Glutamatergic neuron (in vitro differentiated cells): Measurements from ENCODE around the gene CCNY. TPM values are rescaled to one million over a fixed set of nuclear protein-coding genes. Genes with fewer than 3 reads are reported as not detected.

Experiments used
- DNase-seq: peaks from one replicate; pipeline ENCODE4 v3.0.0; 2022
- H3K27ac Mint-ChIP-seq: one replicate; pipeline ENCODE4 v1.8.0; 2020; ENCODE audit warnings: mild to moderate bottlenecking, mixed read lengths, inconsistent platforms; ENCODE audit not compliant: unreplicated experiment
- H3K27me3 Mint-ChIP-seq: one replicate; pipeline ENCODE4 v1.8.0; 2020; ENCODE audit warnings: mild to moderate bottlenecking, moderate library complexity, mixed read lengths, inconsistent platforms; ENCODE audit not compliant: unreplicated experiment
- H3K36me3 Mint-ChIP-seq: one replicate; pipeline ENCODE4 v1.8.0; 2020; ENCODE audit warnings: mild to moderate bottlenecking, mixed read lengths, inconsistent platforms; ENCODE audit not compliant: unreplicated experiment
- H3K4me1 Mint-ChIP-seq: one replicate; pipeline ENCODE4 v1.8.0; 2020; ENCODE audit warnings: mild to moderate bottlenecking, low read depth, mixed read lengths, inconsistent platforms; ENCODE audit not compliant: unreplicated experiment
- H3K4me3 Mint-ChIP-seq: one replicate; pipeline ENCODE4 v1.8.0; 2020; ENCODE audit warnings: mild to moderate bottlenecking, mixed read lengths, inconsistent platforms; ENCODE audit not compliant: unreplicated experiment
- H3K9me3 Mint-ChIP-seq: one replicate; pipeline ENCODE4 v1.8.0; 2020; ENCODE audit warnings: mild to moderate bottlenecking, moderate library complexity, mixed read lengths, inconsistent platforms; ENCODE audit not compliant: unreplicated experiment
- CTCF ChIP-seq: fragments of 200-600 bp; sonication (generic); IDR thresholded peaks from one replicate; pipeline ENCODE4 v1.5.0; 2021; ENCODE audit not compliant: partially characterized antibody, unreplicated experiment
- total RNA-seq: library from RNA; stranded (reverse); fragmentation: NEBNext Ultra II Directional; extraction: Animal tissue kit (Norgen Biotek cat#: 25700); gene quantifications from one replicate; pipeline ENCODE4 v1.2.1, GENCODE V29; 2021; ENCODE audit not compliant: unreplicated experiment

The CCNY gene
- total RNA-seq, 1 donor from 2014 or later, result 219 TPM

DNA sequence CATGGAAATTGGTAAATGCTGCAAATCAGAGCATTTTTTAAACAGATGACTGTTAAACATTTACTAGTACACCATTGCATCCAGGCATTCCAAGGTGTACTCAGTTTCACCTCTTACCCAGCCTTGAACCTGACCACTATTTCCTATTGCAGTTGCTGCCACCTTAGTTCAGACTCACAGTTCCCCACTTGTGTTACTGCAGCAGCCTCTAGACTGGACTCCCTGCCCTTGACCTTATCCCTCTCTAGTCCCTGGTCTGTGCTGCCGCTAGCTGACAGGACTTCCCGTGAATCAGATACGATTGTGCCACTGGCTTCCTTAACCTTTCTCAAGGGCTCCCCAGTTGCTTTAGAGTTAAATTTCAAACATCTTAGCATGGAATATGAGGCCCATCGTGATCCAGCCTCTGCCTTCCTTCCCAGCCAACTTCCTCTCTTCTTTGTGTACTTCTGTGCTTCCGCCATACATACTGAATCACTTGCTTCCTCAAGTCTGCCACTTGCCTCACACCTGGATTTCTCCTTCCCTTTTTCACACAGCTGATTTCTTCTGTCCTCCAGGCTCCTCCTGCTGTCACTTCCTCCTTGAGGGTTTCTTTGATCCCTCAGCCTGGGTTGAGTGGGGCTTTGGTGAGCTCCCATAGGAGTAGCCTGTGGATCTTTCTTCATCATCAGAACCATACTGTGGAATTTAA, 150.1 kb downstream of the CCNY start:
- Mint-ChIP-seq H3K27ac (no peak overlapping the region), H3K4me3 (no peak overlapping the region), H3K27me3 (peaks cover 21% of the 10 kb centered on the region), H3K4me1 (peaks cover 42% of the 10 kb centered on the region), H3K36me3 (peaks cover 8% of the 10 kb centered on the region), H3K9me3 (peaks cover 10% of the 10 kb centered on the region)
- TF ChIP-seq CTCF, result no peak
- DNase-seq, result no peak

DNA sequence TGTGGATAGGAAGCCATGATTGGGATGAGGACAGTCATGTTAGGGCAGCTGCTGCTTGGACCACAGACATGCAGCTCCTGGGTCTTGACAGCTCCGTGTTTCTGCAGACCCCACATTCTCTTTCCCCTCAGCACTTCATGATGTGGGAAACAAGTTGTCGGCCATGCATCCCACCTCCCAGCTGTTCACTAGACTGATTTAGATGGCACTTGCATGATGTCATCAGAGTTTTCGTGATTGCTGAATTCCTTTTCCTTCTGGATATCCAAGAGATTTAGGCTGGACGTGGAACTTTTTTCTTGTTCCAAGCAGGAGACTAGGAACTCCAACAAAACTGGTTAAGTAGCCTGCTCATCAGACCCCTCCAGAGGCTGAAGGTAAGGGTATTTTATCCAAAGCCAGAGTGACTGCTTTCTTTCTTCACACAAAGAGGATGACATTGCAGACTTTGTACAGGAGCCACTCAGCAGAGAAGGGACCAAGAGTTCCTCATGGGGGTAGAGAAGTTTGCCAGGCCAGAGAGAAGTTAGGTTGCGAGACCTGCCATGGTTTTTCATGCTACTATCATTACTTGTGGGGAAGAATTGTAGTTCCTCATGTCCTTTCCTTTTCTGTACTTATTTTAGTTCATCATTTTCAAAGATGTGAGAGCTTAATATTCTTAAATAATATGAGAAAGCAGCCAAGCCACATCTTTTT, 151.2 kb downstream of the CCNY start:
- Mint-ChIP-seq H3K27ac (no peak overlapping the region), H3K4me3 (no peak overlapping the region), H3K4me1 (peaks cover 38% of the 10 kb centered on the region), H3K27me3 (peaks cover 22% of the 10 kb centered on the region), H3K36me3 (peaks cover 8% of the 10 kb centered on the region), H3K9me3 (peaks cover 13% of the 10 kb centered on the region)
- TF ChIP-seq CTCF, result no peak
- no peak for DNase-seq

GRCh38 chr10:35488228-35488627, 151.9 kb downstream of the CCNY start:
- Mint-ChIP-seq H3K4me3 (no peak overlapping the region), H3K27me3 (peaks cover 24% of the 10 kb centered on the region), H3K4me1 (peaks cover 39% of the 10 kb centered on the region), H3K9me3 (peaks cover 14% of the 10 kb centered on the region), H3K36me3 (peaks cover 8% of the 10 kb centered on the region), H3K27ac (no peak overlapping the region)
- TF ChIP-seq CTCF, result no peak
- DNase-seq, result no peak

DNA sequence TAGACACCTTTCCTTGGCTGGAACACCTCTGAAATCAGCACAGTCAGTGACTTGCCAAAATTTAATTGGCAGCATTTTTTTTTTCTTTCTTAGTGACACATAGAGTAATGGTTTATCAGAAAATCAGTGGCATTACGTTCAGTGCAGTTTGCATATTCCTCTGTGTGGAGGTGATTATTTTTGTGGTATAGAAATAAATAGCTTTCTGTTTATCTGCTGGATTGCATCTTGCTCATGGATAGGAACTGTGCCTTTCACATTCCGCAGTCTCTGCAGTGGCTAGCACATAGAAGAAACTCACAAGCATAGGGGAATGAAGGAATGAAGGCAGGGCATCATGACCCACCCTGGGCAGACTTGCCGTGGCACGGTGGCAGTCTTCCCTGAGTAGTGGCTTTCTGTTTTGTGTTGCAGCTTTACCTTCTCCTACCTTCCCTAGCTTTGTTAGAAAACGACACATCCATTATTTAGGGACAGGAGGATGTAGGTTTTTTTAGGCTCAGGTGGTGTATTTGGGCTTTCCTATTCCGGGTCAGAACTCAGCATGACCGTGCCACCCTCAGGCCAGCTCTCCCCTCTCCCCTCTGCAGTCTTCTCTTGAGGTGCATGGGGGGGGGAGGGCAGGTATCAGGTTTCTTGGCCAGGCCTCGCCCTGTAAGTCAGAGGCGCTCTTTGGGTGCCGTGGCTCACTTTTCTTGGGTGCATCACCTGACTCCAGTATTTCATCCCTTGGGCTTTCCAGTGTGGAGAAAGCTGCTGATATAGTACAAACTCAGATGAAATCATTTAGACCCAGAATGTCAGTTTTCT, 156.3 kb downstream of the CCNY start:
- no peak overlapping the region for H3K4me3 Mint-ChIP-seq
- TF ChIP-seq CTCF, result no peak
- no peak for DNase-seq
- H3K9me3 Mint-ChIP-seq, result peaks cover 24% of the 10 kb centered on the region
- peaks cover 35% of the 10 kb centered on the region for H3K4me1 Mint-ChIP-seq
- H3K36me3 Mint-ChIP-seq, result peaks cover 8% of the 10 kb centered on the region
- H3K27me3 Mint-ChIP-seq, result peaks cover 26% of the 10 kb centered on the region
- H3K27ac Mint-ChIP-seq, result peak overlapping the region; percentile 40
